Uterus (tissue), 2 donors: ENCODE results near the gene RMND5B.

ENCODE experiments used
- CTCF ChIP-seq, 4 experiments: fragments of 200-600 bp in 2 of 4; fragments of 450-650 bp in 2 of 4; sonication (generic) in 2 of 4; IDR thresholded peaks; one replicate each; pipeline ENCODE4 v1.5.1; 2016 to 2019; ENCODE audit warnings: antibody characterized with exemption in 4 of 4, mild to moderate bottlenecking in 2 of 4, moderate library complexity in 1 of 4
- POLR2A ChIP-seq, 2 donors: fragments of 450-650 bp; IDR thresholded peaks; one replicate each; pipeline ENCODE4 v1.6.1; 2016; ENCODE audit warnings: antibody characterized with exemption in 2 of 2, mild to moderate bottlenecking in 1 of 2, moderate library complexity in 1 of 2

GRCh38 chr5:178116143-178116885 lies 14.5 kb upstream of the RMND5B start:
- no peak for TF ChIP-seq POLR2A (IDR thresholded peaks at IDR 0.05)
- no peak for TF ChIP-seq CTCF (IDR thresholded peaks at IDR 0.05)
